ENCODE measurements around the gene MAP3K14. TPM values are rescaled to one million over a fixed set of nuclear protein-coding genes. Genes with fewer than 3 reads are reported as not detected.
A peak's percentile ranks its signal among the peaks of the same experiment; 100 is the strongest.

MAP3K14 gene
- total RNA-seq, 6 experiments from 2014 or later, result 5.6 to 8.8 (median 6.6) TPM

DNA sequence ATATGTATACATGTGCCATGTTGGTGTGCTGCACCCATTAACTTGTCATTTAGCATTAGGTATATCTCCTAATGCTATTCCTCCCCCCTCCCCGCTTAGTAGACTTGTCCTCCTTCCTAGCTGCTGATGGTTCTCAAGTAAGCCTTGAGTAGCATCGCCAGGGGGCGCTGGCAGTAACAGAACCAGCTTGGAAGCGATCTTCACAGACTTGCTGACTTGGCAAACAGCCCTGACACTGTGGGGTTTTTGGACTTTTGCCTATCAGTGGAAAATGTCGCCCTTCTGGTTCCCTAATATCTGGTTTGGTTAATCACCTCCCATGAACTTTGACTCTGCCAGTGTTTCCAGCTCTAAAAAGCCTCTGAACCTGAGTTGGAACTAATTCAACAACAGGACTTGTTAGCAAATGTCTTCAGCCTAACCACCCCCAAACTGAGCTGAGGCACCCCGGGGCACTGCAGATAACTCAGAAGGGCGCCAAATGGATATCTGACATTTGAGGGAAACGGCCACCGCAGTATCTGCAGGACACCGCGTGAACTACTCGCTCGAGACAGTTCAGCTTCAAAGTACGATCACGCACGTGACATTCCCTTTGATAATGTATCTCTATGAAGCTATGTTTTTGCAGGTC lies 39.5 kb downstream of the MAP3K14 start:
- Mint-ChIP-seq H3K27me3 (ENCODE audit: insufficient read depth) (peaks cover 2% of the 10 kb centered on the region), H3K36me3 (ENCODE audit: low read depth) (peaks cover 10% of the 10 kb centered on the region), H3K4me3 (no peak overlapping the region), H3K27ac (0 out of 2 replicates have a peak overlapping the region, but pooled peaks have one; percentile 26), H3K4me1 (ENCODE audit: low read depth) (peaks cover 17% of the 10 kb centered on the region), H3K9me3 (no peaks in the 10 kb centered on the region)
- peak; percentile 80 for DNase-seq
- TF ChIP-seq, protein P1, sequence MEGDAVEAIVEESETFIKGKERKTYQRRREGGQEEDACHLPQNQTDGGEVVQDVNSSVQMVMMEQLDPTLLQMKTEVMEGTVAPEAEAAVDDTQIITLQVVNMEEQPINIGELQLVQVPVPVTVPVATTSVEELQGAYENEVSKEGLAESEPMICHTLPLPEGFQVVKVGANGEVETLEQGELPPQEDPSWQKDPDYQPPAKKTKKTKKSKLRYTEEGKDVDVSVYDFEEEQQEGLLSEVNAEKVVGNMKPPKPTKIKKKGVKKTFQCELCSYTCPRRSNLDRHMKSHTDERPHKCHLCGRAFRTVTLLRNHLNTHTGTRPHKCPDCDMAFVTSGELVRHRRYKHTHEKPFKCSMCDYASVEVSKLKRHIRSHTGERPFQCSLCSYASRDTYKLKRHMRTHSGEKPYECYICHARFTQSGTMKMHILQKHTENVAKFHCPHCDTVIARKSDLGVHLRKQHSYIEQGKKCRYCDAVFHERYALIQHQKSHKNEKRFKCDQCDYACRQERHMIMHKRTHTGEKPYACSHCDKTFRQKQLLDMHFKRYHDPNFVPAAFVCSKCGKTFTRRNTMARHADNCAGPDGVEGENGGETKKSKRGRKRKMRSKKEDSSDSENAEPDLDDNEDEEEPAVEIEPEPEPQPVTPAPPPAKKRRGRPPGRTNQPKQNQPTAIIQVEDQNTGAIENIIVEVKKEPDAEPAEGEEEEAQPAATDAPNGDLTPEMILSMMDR (IDR thresholded peaks at IDR 0.05), result peak; percentile 90

DNA sequence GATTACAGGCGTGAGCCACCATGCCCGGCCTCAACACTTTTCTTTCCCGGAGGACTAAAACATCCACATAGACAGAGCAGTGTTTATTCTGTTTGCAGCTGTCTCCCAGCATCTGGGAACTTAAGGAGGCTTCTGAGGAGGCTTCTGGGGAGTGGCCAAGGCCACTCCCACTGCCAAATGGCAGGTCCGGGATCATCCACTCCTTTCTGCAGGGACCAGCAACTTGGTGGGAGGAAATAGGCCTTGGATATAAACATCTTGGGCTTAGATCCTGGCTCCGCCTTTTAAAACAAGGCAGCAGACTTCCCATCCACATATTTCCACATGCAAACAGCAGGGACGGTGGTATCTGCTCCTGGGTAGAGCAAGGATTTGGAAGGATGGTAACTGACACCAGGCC lies 40.8 kb downstream of the MAP3K14 start:
- H3K4me3 Mint-ChIP-seq, result no peak overlapping the region
- peaks cover 17% of the 10 kb centered on the region for H3K4me1 Mint-ChIP-seq (ENCODE audit: low read depth)
- H3K27ac Mint-ChIP-seq, result no peak overlapping the region
- TF ChIP-seq, protein P1 (IDR thresholded peaks at IDR 0.05), result no peak
- H3K36me3 Mint-ChIP-seq (ENCODE audit: low read depth), result peaks cover 10% of the 10 kb centered on the region
- no peaks in the 10 kb centered on the region for H3K9me3 Mint-ChIP-seq
- peaks cover 2% of the 10 kb centered on the region for H3K27me3 Mint-ChIP-seq (ENCODE audit: insufficient read depth)
- no peak for DNase-seq

DNA sequence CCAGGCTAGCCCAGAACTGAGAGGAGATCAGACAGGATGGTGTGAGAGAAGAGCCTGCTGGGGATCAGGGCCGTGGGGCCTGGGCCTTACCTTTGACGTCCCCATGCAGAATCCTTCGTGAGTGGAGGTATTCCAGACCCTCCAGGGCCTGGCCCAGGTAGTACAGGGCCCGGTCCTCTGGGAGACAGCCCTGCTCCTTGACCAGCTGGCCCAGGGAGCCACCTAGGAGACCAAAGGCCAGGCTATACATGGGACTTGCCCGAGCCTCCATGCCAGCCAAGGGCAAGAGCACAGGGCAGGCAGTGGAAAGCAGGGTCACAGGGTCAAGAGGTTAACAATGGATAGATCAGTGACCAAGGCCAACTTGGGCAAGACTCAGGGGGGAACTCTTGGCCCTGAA lies 42.8 kb downstream of the MAP3K14 start:
- Mint-ChIP-seq H3K9me3 (no peaks in the 10 kb centered on the region), H3K27me3 (ENCODE audit: insufficient read depth) (peaks cover 2% of the 10 kb centered on the region), H3K27ac (no peak overlapping the region), H3K4me3 (no peak overlapping the region), H3K36me3 (ENCODE audit: low read depth) (peaks cover 2% of the 10 kb centered on the region; the same call in 1 of the 2 replicates), H3K4me1 (ENCODE audit: low read depth) (peaks cover 13% of the 10 kb centered on the region)
- no peak for DNase-seq
- TF ChIP-seq, protein P1 (IDR thresholded peaks at IDR 0.05), result no peak

DNA sequence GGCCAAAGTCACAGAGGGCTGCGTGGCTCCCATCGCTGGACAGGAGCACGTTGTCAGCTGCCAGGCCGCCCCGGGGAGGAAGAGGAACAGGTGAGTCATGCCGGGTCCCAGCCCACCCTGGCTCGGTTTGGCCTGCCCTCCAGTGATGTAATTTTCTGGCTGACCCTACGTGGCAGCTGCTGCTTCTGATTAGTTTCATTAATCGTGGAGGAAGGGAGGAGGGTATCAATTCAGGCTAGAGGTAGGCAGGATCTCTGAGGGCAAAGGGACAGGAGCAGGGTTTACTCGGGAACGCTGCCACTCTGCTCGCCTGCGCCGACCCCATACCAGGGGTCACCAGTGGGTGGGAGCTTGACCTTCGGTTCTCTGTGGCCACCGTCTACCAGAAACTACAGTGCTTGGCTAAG lies 43.3 kb downstream of the MAP3K14 start:
- no peak overlapping the region for H3K4me3 Mint-ChIP-seq
- H3K4me1 Mint-ChIP-seq (ENCODE audit: low read depth), result peaks cover 13% of the 10 kb centered on the region
- TF ChIP-seq, protein P1 (IDR thresholded peaks at IDR 0.05), result no peak
- H3K27ac Mint-ChIP-seq, result no peak overlapping the region; the same call in 1 of the 2 replicates
- no peaks in the 10 kb centered on the region for H3K9me3 Mint-ChIP-seq
- DNase-seq, result no peak
- peaks cover 2% of the 10 kb centered on the region for H3K27me3 Mint-ChIP-seq (ENCODE audit: insufficient read depth)
- H3K36me3 Mint-ChIP-seq (ENCODE audit: low read depth), result peaks cover 7% of the 10 kb centered on the region; the same call in 1 of the 2 replicates

DNA sequence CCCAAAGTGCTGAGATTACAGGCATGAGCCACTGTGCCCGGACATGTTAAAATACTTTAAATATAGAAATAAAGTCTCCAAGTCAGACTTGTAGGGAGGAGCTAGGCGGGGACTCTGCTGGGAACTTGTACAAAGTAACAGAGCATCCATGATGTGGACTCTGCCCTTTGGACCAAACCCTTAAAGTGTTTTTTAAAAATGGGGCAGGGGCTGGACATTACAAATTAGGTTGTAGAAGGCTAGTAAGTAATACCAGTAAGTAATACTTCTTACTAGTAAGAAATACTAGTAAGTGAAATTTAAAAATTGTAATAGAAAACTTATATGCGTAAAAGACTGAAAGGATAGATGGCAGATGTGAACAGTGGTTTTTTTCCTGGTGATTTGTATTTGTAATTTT lies 45.2 kb downstream of the MAP3K14 start:
- H3K36me3 Mint-ChIP-seq (ENCODE audit: low read depth), result peaks cover 17% of the 10 kb centered on the region
- no peak overlapping the region for H3K27ac Mint-ChIP-seq
- DNase-seq, result no peak
- peaks cover 2% of the 10 kb centered on the region for H3K27me3 Mint-ChIP-seq (ENCODE audit: insufficient read depth)
- H3K4me1 Mint-ChIP-seq (ENCODE audit: low read depth), result peaks cover 13% of the 10 kb centered on the region
- no peak overlapping the region for H3K4me3 Mint-ChIP-seq
- TF ChIP-seq, protein P1 (IDR thresholded peaks at IDR 0.05), result no peak
- no peaks in the 10 kb centered on the region for H3K9me3 Mint-ChIP-seq
